ENCODE results near the gene C1orf198.

C1orf198 gene

DNA sequence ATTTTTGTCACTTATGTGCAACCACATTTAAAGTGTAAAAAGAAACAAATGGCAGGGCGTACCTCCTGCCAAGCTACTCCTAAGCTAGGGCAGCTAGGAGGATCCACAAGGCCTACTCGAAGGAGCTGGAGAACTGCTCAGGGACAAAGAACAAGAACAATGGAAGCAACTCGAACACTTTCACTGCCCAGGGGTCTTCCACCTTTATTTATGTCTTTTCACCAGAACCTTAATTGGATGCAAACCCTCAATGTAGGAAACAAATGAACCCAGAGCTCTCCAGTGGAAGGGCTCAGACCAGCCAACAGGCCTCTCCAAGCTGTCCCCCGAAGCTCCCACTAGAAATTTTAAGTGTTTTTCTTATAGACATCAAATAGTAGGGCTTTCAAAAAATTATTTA, 39.9 kb downstream of the C1orf198 start:
- no peak for FAIRE-seq

DNA sequence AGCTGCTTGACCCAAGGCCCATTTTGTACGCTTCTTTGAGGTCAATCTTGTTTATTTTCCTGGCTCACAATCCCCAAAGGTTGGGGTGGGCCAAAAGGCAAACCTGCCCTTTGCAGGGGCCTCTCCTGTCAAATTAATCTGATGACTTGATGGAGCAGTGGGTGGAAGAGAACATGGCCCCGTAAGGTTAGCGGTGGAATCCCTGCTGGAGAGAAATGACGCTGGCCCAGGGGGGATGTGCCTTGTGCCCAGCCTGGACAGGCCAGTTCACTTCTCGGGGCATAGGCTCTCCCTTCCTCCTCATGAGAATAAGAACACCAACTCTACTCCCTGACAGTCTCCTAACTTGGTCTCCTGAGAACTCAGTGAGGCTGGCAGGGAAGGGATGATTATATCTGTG, 40.5 kb downstream of the C1orf198 start:
- FAIRE-seq: no peak

DNA sequence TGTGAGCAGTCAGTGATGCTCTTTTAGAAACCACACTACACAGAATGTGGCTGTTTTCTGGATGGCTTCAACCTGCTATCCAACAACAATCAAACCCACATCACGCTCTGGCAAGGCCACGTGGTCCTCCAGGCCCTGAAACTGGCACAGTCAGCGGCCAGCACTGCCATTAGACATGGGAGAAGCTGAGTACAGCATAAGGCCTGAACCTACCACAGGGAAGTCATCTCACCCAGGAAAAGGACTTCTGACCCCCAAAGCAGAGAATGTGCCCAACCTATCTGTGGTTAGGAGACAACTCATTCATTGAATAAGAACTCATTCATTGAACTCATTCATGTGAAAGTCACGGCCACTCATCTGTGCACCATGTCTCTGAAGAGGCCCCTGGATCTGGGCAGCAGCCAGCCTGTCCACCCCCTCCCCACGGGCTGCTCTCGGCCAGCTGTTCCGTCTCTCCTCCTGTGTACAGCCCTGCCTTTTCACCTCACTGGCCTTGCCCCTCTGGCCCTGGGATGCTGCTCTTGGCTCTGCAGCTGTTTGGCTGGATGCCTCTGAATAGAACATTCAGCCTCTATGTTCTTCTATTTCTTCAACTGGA, 41.1 kb downstream of the C1orf198 start:
- FAIRE-seq: no peak

DNA sequence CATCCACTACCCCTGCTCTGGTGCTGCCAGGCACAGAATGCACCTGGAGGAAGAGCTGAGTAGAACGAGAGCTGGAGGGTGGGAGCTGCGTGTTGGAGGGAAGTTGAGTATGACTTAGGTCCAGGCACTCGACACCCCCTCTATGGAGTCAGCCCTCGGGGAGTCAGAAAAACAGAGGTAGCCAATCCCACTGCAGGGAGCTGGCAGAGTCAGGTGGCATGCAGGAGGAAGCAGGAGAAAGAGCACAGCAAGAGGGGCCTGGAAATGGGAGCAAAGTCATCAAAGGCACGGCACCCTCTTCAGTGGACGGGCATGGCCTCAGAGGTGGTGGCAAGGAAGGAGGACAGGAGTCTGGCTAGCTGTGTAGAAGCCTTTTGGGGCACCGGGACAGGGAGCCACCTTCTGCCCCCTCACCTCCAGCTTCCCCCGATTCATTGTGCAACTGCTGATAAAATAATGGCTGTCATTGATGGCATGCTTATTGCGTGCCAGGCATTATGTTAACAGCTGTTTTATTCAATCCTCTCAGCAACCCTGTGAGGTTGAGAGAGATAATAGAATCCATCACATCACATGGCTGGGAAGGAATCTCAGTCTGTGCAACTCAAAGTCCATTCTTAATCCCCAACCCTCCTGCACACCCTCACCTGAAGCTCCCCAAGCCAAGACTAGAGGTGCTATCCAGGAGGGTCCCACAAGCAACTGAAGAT, 42.0 kb downstream of the C1orf198 start:
- FAIRE-seq: no peak

DNA sequence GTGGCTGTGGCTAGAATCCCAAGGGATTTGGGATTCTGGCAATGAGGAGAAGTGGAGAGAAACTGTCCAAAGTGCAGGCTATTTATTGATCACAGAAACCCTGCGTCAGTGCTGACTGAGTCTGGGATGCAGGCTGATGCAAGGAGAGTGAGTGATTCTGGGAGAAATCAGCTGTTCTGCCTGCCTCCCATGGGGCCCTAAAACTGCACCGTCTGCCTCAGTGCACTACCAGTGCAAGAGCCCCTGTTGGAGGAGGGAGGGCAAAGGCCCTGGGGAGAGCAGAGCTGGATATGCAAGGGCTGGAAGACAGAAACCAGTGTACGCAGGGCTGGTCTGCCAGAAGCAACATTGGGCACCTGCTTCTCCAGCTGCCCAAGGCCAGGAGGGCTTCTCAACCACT, 42.6 kb downstream of the C1orf198 start:
- no peak for FAIRE-seq

DNA sequence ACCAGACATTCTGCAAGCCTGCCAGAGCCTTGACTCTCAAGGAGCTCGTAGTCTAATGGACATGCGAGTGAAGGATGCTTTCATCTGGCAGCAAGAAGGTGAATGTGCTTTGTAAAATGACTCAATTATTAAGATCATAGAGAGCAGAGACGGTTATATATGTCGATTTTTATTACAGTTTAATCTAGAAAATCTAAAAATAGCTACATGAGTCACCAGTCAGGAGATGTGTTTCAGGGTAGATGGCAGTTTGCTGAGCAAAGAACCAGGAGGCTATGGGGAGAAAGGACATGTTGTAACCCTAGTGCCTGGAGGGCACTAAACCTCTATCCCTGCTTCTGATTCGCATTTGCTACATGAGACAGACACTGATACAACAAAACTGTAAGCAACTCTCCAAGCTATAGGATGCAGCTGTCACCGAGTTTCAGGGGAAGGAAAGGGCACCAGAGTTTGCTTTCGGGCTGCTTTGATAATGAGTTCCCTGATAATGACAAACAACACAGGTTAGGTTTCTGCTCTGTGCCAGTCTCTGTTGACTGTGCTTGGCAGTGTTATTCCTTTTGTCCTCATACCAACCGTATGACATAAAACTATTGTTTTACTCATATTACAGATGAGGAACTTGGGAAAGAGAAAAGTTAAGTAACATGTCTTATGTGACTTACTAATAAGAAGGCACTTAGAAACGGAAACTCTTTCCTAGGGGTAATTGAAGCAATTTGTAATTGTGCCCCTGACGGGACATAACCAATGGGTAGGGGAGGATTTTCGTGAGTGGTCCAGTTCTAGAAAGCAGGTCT, 43.2 kb downstream of the C1orf198 start:
- FAIRE-seq: no peak

DNA sequence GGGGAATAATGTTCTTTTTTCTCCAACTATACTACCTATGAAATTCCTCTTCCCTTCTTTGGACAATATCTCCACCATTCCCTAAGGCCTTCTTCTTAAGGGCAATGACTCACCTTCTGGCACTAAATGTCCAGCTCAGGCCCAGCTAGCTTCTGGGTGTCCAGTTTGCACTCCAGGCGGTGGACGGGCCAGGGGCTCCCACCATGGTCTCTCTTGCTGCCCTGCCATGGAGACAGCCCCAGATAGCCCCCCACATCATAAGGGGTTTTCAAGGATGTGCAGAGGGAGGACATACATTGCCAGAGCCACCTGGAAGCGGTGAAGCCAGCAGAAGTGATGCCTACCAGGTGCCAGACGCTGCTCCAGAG, 43.8 kb downstream of the C1orf198 start:
- FAIRE-seq: no peak

DNA sequence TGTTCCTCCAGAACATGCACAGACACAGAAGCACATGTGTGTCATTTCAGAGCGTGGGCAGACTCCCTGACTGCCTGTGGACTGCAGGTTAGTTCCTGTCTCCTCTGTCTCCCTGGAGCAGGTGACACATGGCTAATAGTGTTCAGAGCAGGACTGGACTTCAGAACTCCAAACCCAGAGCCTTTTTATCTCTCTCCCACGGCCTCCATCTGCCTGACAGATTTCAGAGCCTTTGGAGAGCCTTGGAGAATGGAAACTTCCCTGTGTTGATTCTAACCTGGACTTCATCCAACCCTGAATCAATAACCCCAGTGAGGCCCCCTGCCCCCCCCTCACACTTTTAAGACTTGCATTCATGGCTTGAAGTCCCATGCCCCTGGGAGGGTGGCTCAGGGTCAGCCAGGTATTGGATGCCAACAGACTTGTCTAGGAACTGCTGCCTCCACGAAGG, 44.4 kb downstream of the C1orf198 start:
- FAIRE-seq: no peak

DNA sequence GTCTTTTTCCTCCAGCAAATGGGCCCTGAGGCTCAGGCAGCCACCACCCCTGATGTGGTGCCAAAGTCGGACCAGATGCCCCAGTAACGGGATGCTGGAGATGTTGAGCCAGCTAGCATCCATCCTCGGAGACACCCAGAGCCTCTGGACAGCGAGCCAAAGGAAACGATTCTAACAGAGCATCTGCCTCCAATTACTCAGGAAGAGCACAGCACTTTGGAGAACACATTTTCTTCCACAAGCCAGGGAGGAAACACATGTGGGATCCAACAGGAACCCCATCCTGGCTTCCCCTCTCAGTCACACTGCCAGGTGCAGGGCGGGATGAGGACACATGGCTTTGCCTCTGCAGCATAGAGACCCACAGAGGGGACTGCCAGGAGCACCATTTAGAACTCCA, 44.9 kb downstream of the C1orf198 start:
- no peak for FAIRE-seq

DNA sequence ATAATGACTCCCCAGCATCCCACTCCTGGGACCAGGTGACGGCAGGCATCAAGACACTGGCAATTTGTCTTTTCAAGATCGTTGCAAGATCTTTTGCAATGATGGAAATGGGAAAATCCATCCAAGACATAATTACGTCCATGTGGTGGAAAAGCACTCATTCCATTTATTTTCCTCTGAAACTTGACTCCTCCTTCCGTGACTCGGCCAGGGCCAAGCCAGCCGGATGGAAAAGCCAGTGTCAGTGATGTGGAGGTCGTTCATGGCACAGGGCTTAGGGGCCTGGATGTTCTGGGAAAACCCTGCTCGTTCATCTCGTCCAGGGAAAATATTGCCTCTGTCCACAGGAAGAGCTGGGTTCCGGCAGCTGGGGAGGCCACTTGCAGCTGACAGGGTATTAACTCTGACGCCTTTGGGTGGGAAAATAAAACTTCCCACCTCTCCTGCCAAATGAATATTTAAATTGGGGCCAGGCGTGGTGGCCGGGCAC, 46.2 kb downstream of the C1orf198 start:
- no peak for FAIRE-seq

DNA sequence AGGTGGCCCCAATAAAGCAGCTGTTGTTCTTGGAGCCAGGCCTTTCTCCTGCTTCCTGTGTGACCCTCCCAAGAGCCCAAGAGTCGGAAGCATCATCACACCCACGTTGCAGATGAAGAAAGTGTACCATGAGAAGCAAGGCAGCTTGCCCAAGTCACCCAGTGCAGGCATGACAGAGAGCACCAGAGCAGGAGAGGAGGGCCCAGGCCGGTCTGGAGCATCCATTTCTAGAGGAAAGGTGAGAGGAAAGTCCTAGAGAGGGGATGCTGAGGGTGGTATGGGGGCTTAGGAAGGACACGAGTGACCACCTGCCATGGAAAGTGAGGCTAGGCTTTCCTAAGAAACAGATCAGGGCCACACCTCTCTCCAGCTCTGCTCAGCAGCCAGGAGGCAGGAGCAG, 47.0 kb downstream of the C1orf198 start:
- FAIRE-seq: no peak

DNA sequence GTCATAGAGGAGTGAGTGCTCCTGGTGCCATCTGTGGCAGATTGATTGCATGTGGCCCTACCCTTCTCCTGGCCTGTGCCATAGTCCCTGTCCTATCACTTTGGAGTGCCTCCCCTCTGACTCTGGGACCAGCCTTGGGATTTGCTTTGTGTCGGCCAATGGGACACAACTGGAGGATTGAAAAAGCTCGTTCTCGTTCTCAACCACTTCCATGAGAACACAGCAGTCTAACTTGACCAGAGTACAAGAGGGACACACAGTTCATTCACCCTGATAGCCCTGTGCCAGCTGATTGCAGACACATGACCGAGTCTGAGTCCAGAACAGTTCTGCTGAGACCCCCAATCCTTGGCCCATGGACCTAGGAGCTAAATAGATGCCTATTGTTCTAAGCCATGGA, 47.8 kb downstream of the C1orf198 start:
- FAIRE-seq: no peak

DNA sequence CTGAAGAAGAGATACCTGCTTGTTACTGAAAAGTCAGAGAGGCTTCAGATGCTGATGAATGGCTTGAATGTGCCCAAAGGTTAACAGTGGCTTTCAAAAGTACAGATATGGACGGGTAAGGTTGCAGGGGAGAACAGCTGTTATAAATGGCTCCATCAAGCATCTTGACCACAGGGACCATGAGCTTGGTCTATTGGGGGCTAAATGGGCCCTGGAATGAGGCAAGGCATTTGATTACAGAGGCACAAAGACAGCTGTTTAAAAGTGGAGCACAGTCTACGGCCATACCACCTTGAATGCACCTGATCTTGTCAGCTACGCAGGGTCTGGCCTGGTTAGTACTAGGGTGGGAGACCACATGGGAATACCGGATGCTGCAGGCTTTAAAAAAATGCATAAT, 48.3 kb downstream of the C1orf198 start:
- FAIRE-seq: no peak

DNA sequence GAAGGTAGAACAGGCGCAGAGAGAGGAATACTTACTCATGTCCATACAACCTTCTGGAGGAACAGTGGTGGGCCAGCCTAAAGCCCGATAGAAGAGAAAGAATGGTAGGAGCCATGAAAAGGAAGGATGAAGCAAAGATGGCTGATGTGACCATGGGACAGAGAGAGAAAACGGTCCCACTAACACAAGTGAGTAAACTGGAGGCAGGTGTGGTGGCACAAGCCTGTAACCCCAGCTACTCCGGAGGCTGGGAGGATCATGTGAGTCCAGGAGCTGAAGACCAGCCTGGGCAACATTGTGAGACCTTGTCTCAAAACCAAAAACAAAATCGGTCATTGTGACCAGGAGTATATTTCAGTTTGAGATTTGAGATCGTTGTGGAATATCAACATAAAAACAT, 49.4 kb downstream of the C1orf198 start:
- FAIRE-seq: no peak

DNA sequence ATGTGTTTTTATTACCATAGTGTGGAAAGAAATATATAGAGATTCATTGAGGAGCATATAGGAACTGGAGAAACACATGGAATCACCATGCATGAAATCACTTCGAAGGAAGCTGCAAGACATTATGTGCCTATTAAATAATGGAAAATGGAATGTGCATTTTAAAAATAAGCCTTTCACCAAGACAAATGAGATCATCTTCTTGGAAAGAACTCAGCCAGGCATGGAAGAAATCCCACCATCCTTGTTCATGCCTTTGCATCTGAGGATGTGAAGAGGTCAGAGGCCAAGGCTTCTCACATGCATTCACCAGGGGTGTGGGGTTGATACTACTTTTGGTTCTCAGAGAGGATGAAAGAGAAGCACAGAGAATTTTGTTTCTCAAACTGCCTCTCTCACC, 50.0 kb downstream of the C1orf198 start:
- FAIRE-seq: no peak

DNA sequence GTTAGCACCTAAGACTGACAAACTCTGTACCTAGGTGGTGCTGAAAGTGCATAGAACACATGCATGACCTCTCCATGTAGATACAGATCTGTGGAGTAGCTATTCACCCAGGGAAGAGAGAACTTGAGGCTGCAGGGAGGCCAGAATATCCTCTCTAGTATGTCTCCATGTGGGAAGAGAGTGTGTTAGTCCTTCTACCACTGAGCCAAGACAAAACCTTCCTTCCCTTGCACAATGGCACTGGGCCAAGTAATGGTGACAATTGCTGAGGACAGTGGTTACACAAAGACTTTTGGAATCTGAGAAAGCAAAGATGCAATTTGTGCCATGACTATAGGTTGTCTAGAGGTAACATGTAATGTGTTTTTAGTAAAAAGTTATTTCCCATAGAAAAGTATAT, 52.3 kb downstream of the C1orf198 start:
- FAIRE-seq: no peak

DNA sequence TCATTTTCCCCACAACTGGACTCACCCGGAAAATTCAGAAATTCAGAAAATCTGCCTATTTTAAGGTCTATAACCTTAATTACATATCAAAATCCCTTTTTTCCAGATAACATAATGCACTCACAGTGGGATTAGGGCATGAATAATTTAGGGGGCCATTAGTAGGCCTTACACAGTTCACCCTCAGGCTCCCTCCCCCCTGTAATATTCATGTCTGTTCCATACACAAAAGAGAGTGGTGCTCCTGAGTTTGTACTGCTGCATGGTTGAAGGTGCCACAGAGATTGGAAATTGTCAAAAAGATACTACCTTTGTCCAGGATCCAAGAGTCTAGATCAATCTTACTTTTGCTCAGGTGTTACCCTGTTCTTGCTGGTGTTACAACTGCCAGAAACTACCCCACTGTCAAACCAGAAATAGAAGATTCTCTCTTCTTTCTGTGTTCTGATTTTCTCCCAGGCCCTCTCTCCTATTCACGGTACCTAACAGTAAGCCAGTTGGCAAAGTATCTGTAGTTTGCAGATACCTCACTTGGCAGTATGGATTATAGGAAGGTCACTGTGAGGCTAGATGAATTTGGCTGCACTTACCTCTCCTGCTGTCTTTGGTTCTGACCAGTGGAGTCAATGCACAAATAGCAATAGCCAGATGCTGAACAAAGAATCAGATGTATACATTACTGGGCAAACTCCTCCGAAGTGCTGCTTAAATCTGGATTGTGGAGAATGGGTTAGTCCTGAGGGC, 53.2 kb downstream of the C1orf198 start:
- FAIRE-seq: no peak

DNA sequence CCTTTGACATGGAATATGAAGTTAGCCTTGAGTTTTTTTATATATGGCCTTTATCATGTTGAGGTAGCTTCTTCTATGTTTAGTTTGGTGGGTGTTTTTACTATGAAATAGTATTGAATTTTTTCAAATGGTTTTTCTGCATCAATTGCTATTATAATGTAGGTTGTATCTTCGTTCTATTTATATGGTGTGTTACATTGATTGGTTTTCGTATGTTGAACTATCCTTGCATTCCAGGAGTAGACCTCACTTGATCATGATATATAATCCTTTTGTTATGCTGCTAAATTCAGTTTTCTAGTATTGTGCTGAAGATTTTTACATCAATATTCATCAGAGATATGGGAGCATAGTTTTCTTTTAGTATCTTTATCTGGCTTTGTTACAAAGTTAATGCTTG, 55.8 kb downstream of the C1orf198 start:
- FAIRE-seq: no peak

DNA sequence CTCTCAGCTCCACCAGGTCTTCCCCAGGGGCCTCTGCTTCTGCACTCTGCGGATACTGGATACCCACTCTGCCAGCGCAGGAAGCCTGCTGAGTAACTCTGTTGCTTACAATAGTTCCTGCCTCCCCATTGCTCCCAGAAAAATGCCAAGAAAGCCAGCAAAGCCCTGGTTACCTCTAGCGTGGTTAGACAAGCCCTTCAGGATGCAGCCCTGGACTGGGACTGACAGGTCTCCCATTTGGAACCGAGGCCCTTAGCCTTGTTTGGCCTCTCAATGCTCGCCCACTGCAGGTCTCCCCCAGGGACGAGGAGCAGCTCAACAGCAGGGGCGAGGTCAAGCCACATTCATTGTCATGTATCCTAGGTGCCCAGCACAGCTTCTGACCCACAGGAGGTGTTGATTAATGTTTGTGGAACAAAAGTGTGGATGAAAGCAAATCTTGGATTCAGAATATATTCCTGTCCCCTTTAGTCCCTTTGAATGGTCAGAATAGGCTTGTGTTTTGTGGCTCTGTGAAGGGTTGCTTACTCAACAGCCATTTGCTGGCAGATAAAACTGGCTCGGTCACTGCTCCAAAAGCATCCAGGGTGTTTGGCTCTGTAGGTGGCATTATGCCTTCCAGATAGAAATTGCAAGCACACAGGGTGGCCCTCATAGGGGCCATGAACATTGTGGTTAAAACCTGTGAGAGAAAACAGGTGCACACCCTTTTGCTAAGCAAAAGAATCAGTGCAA, 58.9 kb downstream of the C1orf198 start:
- FAIRE-seq: no peak

DNA sequence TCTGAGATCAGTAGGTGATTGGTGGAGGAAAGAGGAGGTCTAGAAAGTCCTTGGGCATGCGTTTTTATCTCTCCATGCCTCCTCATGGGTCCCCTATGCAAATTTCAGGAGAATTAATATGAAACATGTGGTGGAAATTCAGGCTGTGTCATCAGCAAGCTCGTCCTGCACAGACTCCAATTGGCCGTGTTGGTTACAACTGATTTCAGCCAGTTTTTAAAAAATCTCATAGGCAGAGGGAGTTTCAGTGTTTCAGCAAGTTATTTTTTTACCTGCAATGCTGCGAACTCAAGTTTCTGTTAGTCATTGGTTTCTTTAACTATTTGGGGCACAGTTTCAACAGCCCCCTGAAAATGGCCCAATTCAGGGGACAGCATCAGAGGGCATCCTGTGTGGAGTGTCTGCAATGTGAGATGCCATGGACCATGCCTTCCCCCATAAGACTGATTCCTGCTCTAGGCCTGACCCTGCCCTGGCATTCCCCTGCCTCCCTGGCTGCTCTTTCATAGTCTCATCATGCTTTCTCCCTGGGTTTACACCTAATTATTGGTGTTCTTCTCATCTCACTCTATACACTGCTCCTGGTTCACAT, 59.9 kb downstream of the C1orf198 start:
- FAIRE-seq: no peak

DNA sequence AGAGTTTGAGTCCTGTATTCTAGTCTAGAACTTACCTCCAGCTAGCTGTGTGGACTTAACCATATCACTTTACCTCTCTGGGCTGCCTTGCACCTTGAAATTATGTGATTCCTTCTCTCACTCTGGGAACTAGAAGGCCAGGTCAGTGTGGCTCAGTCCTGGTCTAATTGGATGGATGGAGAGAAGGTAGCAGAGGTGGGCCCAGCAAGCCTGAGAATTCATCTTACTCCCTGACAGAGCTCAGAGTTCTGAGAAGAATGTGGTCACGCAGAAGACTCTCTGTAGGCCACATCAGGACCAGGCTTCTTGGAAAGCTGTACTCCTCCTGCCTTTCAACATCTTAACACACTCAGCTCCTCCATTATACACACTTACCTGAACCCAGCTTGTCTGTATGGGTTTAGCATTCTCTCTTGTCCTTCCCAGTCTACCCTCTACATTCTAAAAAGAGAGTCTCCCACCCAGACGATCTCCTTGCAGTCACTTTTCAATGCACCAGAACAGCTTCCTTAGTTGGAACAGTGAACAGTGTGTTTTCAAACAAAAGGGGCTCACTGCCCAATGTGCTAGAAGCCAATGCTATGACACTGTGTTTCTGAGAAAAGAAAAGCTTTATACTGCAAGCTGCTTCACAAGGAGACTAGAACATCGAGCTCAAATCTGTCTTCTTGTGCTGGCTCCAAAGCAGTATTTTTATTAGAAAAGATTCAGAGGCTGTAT, 60.6 kb downstream of the C1orf198 start:
- FAIRE-seq: no peak

Measured in islet of Langerhans (tissue), 1 donor.